ENCODE data around the gene CLMP. TPM values are rescaled to one million over a fixed set of nuclear protein-coding genes. Genes with fewer than 3 reads are reported as not detected.
"Not testable (repeated sequence)": the region's sequence is repeated elsewhere in the genome, so short reads cannot be mapped to it uniquely, and the experiment has no call there.

Gene CLMP
- total RNA-seq, 1 donor from 2014 or later = 3.4 TPM

DNA sequence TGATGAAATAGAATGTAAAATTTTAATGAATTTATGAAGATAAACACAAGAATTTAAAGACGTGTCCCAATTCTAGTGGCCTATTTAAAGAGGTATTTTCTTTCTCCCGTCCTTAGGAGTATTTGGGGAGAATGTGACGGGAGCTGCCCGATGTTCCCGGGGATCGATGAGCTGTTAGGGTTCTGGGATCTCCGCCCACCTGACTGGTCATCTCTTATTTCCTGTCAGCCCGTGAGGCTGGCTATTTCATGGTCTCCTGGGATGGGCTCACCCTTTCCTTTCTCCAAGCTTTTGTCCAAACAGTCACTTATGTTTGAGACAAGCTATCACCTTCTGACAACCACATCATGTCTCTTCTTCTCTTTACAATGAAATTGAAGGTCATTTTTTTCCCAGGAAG lies 16.9 kb upstream of the CLMP start:
- no peak for DNase-seq
- Histone ChIP-seq H3K9me3 (replicated peaks) (no peaks in the 10 kb centered on the region), H3K36me3 (no peaks in the 10 kb centered on the region), H3K27me3 (ENCODE audit: low read depth) (peaks cover 80% of the 10 kb centered on the region), H3K27ac (replicated peaks) (no peak overlapping the region), H3K4me1 (no peaks in the 10 kb centered on the region), H3K4me3 (no peak overlapping the region)
- intact Hi-C loops (cut with micrococcal nuclease) = no loop called here
- TF ChIP-seq, protein P1, sequence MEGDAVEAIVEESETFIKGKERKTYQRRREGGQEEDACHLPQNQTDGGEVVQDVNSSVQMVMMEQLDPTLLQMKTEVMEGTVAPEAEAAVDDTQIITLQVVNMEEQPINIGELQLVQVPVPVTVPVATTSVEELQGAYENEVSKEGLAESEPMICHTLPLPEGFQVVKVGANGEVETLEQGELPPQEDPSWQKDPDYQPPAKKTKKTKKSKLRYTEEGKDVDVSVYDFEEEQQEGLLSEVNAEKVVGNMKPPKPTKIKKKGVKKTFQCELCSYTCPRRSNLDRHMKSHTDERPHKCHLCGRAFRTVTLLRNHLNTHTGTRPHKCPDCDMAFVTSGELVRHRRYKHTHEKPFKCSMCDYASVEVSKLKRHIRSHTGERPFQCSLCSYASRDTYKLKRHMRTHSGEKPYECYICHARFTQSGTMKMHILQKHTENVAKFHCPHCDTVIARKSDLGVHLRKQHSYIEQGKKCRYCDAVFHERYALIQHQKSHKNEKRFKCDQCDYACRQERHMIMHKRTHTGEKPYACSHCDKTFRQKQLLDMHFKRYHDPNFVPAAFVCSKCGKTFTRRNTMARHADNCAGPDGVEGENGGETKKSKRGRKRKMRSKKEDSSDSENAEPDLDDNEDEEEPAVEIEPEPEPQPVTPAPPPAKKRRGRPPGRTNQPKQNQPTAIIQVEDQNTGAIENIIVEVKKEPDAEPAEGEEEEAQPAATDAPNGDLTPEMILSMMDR (IDR thresholded peaks at IDR 0.05; ENCODE audit: borderline replicate concordance) = no peak

- Histone ChIP-seq H3K4me1 (no peaks in the 10 kb centered on the region), H3K27ac (replicated peaks) (no peak overlapping the region), H3K36me3 (no peaks in the 10 kb centered on the region), H3K4me3 (no peak overlapping the region), H3K9me3 (replicated peaks) (no peaks in the 10 kb centered on the region), H3K27me3 (ENCODE audit: low read depth) (peaks cover 73% of the 10 kb centered on the region)
- DNase-seq = no peak
- intact Hi-C loops (cut with micrococcal nuclease) = no loop called here
- TF ChIP-seq, protein P1 (IDR thresholded peaks at IDR 0.05; ENCODE audit: borderline replicate concordance) = no peak
These were observed 16.3 kb upstream of the CLMP start for GRCh38 chr11:123211149-123211852.

DNA sequence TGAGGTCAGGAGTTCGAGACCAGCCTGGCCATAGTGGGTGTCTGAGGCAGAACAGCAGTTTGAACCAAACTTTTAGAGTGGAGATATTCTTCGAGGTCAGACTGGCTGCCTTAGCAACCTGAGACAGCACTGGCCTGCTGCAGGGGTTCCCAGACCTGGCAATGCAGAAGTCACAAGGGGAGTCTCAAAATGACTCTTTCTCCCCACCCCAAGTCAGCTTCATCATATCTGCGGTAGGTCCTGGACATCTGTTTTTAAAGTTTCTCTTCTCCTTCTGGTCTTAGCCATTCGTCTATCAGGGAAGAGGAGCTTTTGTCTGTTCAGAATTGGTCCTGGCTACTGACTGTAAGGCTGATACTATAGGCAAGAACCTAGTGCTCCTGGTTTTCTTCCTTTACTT lies 14.5 kb upstream of the CLMP start:
- Histone ChIP-seq H3K36me3 (no peaks in the 10 kb centered on the region), H3K9me3 (replicated peaks) (no peaks in the 10 kb centered on the region), H3K27me3 (ENCODE audit: low read depth) (peaks cover 65% of the 10 kb centered on the region), H3K4me1 (no peaks in the 10 kb centered on the region), H3K27ac (replicated peaks) (no peak overlapping the region), H3K4me3 (no peak overlapping the region)
- TF ChIP-seq, protein P1 (IDR thresholded peaks at IDR 0.05; ENCODE audit: borderline replicate concordance) = no peak
- intact Hi-C loops (cut with micrococcal nuclease) = no loop called here
- no peak for DNase-seq

GRCh38 chr11:123206791-123207434 lies 11.9 kb upstream of the CLMP start:
- intact Hi-C loops (cut with micrococcal nuclease) = no loop called here
- peaks cover 65% of the 10 kb centered on the region for H3K27me3 ChIP-seq (ENCODE audit: low read depth)
- no peak overlapping the region for H3K4me3 ChIP-seq
- H3K9me3 ChIP-seq (replicated peaks) = no peaks in the 10 kb centered on the region
- no peak for DNase-seq
- TF ChIP-seq, protein P1 (IDR thresholded peaks at IDR 0.05; ENCODE audit: borderline replicate concordance) = no peak
- H3K4me1 ChIP-seq = peaks cover 10% of the 10 kb centered on the region
- no peaks in the 10 kb centered on the region for H3K36me3 ChIP-seq
- H3K27ac ChIP-seq (replicated peaks) = no peak overlapping the region

DNA sequence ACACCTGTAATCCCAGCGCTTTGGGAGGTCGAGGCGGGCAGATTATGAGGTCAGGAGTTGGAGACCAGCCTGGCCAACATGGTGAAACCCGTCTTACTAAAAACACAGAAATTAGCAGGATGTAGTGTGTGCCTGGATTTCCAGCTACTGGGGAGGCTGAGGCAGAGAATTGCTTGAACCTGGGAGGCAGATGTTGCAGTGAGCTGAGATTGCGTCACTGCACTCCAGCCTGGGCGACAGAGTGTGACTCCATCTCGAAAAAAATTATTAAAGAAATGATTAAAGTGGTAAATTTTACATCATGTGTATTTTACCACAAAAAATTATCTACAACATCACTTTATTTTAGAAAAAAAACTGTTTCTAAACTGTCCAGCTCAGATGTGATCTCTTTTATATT lies 11.0 kb upstream of the CLMP start:
- intact Hi-C loops (cut with micrococcal nuclease); H3K27ac ChIP-seq (replicated peaks); H3K9me3 ChIP-seq (replicated peaks): not testable (repeated sequence)

GRCh38 chr11:123203934-123204333 lies 8.9 kb upstream of the CLMP start:
- intact Hi-C loops (cut with micrococcal nuclease) = no loop called here
- no peaks in the 10 kb centered on the region for H3K36me3 ChIP-seq
- no peak for DNase-seq
- H3K4me1 ChIP-seq = peaks cover 12% of the 10 kb centered on the region
- H3K27me3 ChIP-seq (ENCODE audit: low read depth) = peaks cover 66% of the 10 kb centered on the region
- H3K9me3 ChIP-seq (replicated peaks) = no peaks in the 10 kb centered on the region
- peak overlapping the region; percentile 46 for H3K27ac ChIP-seq (replicated peaks)
- TF ChIP-seq, protein P1 (IDR thresholded peaks at IDR 0.05; ENCODE audit: borderline replicate concordance) = no peak
- no peak overlapping the region for H3K4me3 ChIP-seq

More for the DNA sequence above, 11.0 kb upstream of the CLMP start:
- H3K4me3 ChIP-seq, DNase-seq, H3K36me3 ChIP-seq: not testable (repeated sequence)
- Histone ChIP-seq H3K27me3 (ENCODE audit: low read depth) (peaks cover 64% of the 10 kb centered on the region), H3K4me1 (peaks cover 12% of the 10 kb centered on the region)
